Measurements from ENCODE around the gene TMEM150B. TPM values are rescaled to one million over a fixed set of nuclear protein-coding genes. Genes with fewer than 3 reads are reported as not detected.
A peak's percentile ranks its signal among the peaks of the same experiment; 100 is the strongest.

Gene TMEM150B
- total and polyA plus RNA-seq, 9 of the 15 experiments (the other 6 are each of a cell fraction or from before 2014, with no cell fraction given): 0.47 to 1.3 (median 0.74) TPM; not detected in 2

- TF ChIP-seq THRA (IDR thresholded peaks at IDR 0.05) (no peak), ERF (CRISPR knock-in tag; IDR thresholded peaks at IDR 0.05) (no peak), ELF2 (CRISPR knock-in tag; IDR thresholded peaks at IDR 0.05) (no peak), HNRNPLL (IDR thresholded peaks at IDR 0.05; ENCODE audit: low read depth, low read length, poor library complexity, severe bottlenecking) (peak; percentile 73), KDM5B (IDR thresholded peaks at IDR 0.05; ENCODE audit: insufficient replicate concordance, low read depth, low read length) (no peak), ZFP36 (IDR thresholded peaks at IDR 0.05; ENCODE audit: low read depth, low read length, partially characterized antibody) (no peak), TBL1XR1 (IDR thresholded peaks at IDR 0.05; ENCODE audit: low read length in 2 of 2) (peak in 1 of 2 experiments; percentile 48; a peak in 2 of 4 replicates), ZNF282 (CRISPR knock-in tag; IDR thresholded peaks at IDR 0.05) (no peak), SLC30A9 (CRISPR knock-in tag; IDR thresholded peaks at IDR 0.05) (no peak), ZNF146 (CRISPR knock-in tag; IDR thresholded peaks at IDR 0.05; ENCODE audit: unreplicated experiment) (no peak), CHAMP1 (IDR thresholded peaks at IDR 0.05) (no peak)
- TF ChIP-seq, protein P1, sequence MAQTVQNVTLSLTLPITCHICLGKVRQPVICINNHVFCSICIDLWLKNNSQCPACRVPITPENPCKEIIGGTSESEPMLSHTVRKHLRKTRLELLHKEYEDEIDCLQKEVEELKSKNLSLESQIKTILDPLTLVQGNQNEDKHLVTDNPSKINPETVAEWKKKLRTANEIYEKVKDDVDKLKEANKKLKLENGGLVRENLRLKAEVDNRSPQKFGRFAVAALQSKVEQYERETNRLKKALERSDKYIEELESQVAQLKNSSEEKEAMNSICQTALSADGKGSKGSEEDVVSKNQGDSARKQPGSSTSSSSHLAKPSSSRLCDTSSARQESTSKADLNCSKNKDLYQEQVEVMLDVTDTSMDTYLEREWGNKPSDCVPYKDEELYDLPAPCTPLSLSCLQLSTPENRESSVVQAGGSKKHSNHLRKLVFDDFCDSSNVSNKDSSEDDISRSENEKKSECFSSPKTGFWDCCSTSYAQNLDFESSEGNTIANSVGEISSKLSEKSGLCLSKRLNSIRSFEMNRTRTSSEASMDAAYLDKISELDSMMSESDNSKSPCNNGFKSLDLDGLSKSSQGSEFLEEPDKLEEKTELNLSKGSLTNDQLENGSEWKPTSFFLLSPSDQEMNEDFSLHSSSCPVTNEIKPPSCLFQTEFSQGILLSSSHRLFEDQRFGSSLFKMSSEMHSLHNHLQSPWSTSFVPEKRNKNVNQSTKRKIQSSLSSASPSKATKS (CRISPR knock-in tag; IDR thresholded peaks at IDR 0.05): no peak
Observed at GRCh38 chr19:55339105-55339888, 14.2 kb upstream of the TMEM150B start, which contains the start of gene KMT5C (continued).

All from K562 (cell line).